Spleen (tissue), 3 donors: ENCODE data around the gene PGBD5.

Experiments used
- POLR2A ChIP-seq, 3 donors: fragments of 450-650 bp; IDR thresholded peaks; one replicate each; pipeline ENCODE4 v1.5.1; 2017; ENCODE audit warnings: antibody characterized with exemption in 3 of 3, mild to moderate bottlenecking in 1 of 3
- POLR2AphosphoS5 ChIP-seq, 3 donors: sonication (generic); formaldehyde crosslinking; IDR thresholded peaks; one replicate each; pipeline ENCODE4 v1.5.1; 2017; ENCODE audit warnings: antibody characterized with exemption in 3 of 3

- TF ChIP-seq POLR2AphosphoS5 (IDR thresholded peaks at IDR 0.05) (no peak), POLR2A (IDR thresholded peaks at IDR 0.05) (no peak)
Observed at GRCh38 chr1:230463760-230464159, 37.6 kb upstream of the PGBD5 start.
